Epidermal melanocyte (primary cell): Measurements from ENCODE around the gene APOB.
"Not testable (repeated sequence)": the region's sequence is repeated elsewhere in the genome, so short reads cannot be mapped to it uniquely, and the experiment has no call there.

Source experiments
- DNase-seq: peaks from one replicate; pipeline ENCODE4 v3.0.0; 2011; ENCODE audit warnings: low spot score; ENCODE audit not compliant: insufficient read length

APOB gene

DNA sequence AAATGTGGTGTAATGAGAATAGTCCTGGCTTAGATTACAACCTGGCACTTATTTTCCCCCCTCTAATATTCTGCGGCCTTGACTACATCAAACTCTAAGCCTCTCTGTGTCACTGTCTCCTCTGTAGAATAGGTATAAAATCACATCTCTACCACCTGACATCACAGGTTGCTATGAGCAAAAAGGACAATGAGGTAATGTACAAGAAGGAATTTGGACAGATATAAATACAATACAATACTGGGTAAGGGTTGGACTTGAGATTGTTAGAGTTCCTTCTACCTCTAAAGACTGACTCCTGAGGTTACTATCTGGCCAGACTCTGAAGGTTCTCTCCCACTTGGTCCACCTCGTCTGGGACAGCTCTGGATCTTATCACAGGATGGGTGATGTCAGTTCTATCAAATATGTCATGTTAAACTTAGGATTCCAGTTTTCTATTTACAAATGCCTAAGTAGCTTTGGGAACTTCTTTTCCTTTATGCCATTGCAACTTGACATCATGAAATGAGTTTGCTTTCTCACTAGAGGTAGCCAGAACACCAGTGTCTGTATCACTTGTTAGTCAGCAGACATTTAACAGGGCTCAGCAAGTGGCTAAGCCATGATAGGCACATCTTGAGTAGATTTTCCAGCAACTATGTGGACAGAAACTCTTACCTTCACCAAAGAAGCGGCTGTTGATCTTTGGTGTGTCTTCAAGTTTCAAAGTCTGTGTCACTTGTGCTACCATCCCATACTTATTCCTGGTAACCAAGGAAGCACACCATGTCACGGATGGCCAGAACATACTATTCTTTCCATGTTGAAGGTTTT is 9.5 kb downstream of the APOB start:
- no peak for DNase-seq

DNA sequence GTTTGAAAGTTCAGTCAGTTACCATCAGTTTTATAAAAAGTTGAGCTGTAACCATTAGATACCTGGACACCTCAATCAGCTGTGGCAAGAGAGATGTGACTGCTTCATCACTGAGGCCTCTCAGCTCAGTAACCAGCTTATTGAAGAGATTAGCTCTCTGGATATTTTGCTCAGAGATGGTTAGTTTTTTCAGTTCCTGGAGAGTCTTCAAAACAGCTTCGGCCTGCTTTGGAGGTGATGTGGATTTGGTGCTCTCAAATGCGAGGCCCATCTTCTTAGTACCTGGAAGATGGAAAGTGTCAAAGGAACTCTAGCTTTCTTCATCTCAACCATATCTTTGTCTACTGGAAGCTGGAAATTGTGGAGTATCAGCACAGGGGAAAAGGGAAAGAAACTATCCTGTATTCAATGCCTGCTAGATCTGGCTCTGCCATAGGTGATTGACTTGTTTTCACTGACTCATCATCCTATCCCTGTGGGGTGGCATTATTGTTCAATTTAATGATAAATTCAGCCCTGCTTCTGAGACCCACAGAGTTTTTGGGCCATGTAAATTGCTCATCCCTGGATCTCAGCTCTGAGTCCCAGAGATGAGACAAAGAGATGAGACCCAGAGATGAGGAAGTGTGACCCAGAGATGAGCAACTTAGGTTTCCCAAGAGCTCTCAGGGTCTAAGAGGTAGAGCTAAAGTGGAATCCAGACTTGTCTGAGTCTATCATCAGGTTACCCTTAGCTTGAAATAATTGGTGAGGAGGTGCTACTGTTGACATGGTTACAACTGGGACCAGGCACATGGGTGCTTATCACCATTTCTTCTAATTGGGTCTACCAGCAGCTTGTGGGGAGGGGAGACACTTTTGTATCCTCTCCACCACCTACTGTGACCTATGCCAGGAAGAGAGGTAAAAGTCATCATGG is 10.4 kb downstream of the APOB start:
- no peak for DNase-seq

DNA sequence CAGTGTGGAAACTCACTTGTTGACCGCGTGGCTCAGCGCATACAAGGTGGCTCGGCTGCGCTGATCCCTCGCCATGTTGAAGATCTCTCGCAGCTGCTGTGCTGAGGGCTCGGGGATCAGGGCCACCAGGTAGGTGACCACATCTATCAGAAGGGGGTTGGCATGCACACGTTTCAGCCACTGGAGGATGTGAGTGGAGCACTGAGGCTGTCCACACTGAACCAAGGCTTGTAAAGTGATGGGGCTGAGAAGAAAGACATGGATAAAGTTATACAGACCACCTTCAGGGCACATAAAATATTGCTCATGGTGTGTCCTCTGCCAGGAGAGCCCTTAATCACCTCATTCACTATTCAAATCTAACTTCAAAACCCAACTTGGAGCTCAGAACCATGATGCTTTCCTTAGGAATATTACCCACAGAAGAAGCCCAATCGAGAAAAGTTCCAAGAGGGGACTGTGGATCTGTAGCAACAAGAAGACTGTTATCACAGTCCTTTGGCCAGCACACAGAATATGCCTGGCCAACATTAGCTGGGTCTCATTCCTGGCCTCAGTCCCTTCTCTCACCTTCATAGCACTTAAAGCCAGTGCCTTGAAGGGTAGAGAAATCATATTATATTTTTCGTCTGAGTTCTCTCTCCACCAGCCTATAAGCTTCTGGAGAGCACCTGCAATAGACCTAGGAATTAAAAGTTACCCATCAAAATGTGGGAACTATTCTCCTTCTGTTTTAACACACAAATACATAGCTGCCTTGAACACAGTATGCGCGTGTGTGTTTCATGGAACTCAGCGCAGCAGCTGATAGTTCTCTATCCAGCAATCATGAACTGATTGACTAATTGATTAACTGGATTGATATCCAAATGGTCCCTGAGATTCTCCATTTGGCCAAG is 11.3 kb downstream of the APOB start:
- DNase-seq: no peak

DNA sequence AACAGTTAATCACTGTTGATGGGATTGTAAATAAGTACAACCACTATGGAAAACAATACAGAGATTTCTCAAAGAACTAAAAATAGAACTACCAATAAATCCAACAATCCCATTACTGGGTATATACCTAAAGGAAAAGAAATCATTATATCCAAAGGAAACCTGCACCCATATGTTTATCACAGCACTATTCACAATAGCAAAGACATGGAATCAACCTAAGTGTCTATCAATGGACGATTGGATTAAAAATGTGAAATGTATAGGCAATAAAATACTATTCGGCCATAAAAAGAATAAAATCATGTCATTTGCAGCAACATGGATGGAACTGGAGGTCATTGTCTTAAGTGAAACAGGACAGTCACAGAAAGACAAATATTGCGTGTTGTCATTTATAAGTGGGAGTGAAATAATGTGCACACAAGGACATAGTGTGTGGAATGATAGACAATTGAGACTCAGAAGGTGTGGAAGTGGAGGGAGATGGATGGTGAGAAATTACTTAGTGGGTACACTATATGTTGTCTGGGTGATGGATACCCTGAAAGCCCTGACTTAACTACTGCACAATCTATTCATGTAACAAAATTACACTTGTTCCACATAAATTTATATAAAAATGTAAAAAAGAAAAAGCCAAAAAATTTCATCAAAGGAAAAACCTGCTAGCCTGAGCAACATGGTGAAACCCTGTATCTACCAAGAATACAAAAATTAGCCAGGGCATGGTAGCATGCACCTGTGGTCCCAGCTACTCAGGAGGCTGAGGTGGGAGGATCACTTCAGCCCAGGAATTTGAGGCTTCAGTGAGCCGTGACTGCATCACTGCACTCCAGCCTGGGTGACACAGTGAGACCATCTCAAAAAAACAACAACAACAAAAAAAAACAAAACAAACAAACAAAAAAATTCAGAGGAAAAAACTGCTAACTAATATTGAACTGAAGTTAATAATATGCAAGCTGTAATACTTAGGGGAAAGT is 12.6 kb downstream of the APOB start:
- DNase-seq: no peak

DNA sequence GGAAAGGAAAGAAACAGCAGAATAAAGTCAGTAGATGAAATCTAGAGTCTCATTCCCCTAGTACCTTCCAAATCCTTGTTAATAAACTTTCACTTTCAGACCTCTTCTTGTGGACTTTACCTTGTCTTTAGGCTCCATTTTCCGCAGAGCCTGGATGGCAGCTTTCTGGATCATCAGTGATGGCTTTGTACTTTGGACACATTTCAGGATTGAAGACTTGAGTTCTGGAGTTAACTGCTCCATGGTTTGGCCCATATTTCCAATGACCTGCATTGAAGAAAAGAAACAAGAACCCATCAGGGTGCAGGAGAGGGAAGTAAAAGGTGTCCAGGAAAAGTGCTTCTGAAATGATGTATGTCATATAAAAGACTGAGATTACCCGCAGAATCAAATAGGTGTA is 14.4 kb downstream of the APOB start:
- no peak for DNase-seq

DNA sequence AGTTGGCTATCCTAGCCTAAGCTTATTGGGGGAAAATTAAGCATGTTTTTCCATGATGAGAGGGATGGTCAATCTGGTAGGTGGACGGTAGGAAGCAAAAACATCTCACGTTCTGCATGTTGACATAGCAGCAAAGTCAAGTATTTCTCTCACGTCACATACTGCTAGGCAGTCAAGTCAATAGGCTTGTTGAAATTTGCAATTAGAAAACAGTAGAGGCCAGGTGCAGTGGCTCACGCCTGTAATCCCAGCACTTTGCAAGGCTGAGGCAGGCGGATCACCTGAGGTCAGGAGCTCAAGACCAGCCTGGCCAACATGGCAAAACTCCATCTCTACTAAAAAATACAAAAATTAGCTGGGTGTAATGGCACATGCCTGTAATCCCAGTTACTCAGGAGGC is 14.9 kb downstream of the APOB start:
- not testable (repeated sequence) for DNase-seq

DNA sequence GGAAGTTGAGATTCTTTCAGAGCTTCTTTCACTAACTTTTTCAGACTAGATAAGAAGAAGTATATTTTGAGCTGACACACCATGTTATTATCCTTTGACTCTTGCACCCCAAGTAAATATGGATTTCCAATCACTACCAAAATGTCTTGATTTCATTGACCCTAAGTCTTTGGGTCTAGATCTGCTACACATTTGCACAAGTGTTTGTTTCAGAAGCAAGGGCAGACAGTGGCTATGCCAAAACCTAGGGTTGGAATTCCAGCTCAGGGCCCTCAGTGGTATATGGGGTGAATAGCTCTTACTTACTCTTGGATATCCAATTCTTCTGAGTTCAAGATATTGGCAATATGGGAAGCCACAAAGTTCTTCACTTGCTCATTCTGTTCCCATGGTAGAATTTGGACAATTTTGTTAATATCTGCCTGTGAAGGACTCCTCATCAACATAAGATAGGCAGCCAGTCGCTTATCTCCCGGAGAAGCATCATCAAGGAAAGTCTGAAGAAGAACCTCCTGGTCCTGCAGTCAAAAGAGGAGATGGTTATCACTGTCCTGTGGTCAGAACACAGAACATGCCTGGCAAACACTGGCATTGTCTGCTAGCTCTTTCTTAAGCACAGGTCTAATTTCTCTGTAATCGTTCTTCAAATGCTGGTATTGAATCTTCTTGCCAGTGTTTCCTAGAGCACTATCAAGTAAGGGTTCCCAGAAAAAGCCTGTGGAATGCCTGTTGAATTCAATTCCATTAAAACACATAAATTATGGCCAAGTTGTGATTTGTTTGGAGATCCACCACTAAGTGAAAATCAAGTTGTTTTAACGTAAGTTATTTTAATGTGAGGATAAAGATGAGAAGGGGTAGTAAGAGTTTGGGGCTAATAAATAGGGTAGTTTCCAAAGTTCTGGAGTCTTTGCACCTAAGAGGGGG is 15.6 kb downstream of the APOB start:
- DNase-seq: no peak

DNA sequence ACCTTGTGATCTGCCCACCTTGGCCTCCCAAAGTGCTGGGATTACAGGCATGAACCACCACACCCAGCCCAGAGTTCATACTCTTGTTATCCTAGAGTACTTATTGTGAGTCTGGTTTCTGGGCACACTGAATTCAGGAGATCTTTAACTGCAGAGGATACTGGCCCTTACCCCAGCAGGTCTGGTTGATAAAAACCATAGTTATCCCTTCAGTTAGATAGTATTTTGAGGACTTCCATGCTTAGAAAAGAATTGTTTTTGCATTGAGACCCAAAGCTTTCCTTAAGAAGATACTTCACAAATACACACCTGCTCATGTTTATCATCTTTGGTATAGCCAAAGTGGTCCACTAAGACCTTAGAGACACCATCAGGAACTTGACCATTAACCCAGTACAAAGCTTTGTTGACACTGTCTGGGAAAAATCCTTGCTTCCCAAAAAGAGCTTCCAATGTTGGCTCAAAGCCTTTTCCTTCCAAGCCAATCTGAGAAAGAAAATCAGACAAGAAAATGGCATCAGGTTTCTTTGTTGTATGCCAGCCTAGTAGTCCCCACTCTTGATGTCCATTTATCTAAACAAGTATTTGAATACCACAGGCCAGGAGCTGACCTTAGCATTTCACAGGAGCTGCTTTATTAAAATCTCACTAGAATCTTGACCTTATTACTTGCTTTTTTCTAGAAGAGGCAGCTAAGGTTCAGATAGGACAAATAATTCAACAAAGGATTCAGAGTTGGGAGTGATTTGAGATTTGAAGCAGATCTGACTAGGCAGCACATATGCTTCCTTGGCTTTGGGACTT is 17.2 kb downstream of the APOB start:
- DNase-seq: no peak

DNA sequence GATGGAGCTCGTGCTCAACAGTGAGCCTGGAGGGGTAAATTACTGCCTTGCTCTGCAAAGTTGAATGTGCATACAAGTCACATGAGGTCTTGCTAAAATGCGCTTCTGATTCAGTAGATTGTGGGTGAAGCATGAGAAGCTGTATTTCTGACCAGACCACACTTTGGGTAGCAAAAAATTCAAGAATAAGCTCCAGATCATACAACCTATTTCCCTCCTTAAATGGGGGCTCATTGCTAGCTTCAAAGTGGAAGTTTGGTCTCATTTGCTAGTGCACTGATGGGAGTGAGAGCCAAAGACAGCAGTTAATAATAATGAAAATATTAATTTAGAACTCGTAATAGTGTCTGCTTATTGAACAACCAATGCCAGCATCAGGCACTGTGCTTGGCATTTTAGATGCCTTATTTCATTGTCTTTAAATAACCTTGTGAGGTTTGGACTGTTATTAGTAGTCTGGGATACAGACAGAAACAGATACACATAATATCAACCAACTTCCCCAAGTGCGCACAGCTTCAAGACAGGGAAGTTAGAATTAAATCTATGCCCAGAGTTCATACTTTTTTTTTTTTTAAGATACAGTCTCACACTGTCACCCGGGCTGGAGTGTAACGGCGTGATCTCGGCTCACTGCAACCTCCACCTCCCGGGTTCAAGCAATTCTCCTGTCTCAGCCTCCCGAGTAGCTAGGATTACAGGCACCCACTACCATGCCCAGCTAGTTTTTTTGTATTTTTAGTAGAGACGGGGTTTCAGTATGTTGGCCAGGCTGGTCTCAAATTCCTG is 18.0 kb downstream of the APOB start:
- DNase-seq: no peak

DNA sequence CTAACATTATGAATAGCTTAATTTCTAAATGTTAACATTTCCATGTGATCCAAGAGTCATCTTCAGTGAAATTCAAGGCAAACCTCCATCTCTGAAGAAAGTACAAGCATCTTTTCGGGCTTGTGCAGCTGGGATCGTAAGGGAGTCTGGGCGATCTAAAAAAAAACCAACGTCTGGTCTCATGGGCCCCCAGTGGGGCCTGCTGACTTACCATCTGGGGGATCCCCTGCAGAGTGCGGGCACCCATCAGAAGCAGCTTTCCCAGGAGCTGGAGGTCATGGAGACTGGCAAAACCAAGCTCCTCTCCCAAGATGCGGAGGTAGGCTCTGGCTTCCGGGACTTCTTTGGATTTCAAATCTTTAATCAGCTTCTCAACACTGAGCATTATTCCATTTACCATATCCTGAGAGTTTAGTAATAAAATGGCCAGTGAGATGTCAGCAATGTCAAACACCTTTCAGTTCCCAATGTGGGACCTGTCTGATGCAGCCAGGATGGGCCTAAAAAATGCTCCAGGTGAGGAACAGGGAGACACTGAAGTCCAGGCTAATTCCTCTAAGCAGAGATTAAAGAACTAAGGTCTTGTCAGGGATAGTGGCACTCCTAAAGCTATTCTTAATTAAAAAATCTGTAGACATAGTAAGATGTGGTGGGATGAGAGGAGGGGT is 19.0 kb downstream of the APOB start:
- no peak for DNase-seq

DNA sequence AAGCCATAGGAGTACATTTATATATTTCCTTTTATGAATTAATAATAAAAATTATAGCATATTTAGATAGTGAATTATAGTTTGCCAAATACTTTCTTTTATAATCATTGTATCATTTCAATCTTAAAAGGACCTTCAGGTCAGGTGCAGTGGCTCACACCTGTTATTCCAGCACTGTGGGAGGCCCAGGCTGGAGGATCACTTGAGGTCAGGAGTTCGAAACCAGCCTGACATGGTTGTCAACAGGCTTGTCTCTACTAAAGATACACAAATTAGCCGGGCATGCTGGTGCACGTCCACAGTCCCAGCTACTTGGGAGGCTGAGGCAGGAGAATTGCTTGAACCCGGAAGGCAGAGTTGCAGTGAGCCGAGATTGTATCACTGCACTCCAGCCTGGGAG is 19.7 kb downstream of the APOB start:
- DNase-seq: no peak

DNA sequence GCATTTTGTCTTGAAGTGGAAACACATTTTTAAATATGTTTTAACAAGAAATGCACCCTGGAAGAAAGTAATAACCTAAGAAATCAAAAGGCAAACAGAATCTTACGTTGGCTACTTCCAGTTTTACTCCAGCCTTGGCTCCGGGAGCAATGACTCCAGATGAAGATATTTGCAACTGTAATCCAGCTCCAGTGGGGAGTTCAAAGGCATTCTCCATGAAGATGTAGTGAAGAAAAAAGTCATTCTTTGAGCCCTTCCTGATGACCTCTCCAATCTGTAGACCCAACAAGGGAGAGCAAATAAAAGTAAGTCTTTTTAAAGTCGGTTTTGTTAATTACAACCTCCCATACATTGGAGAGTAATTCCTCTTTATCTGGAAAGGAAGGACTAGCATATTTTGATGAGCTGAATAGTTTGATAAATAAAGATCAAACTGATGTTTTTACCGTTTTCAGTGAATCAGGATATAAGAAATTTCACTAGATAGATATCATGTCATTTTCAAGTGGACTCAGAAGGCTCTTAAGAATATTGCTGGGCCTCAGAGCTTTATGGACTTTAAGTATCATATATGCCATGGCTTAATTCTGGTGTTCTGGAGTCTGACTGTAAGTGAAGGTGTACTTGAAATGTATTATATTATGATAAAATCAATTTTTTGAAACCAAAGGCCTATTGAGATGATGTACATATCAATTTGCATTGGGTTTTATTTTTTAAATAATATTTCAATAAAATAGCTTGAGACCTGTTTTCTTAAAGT is 20.3 kb downstream of the APOB start:
- DNase-seq: no peak

DNA sequence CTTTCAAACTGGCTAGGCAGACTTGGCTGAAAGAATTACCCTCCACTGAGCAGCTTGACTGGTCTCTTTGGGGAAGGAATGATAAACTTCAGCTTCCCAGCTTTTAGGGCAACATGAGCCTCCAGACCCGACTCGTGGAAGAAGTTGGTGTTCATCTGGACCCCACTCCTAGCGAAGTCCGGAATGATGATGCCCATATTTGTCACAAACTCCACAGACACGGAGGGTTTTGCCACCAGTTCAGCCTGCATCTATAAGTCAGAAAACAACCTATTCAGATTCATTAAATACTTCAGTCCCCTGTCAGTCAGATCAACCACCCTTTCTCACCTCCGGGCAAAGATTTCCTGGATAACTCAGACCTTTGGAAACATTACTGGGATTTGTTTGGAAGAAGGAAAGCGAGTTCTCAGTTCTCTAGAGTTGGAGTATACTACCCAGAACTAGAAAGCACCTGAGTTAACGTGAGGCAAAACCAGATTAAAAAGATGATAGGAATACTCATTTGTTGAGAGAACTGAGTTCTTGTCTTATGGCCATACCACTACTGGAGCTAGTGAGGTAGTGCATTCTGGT is 21.0 kb downstream of the APOB start:
- no peak for DNase-seq

DNA sequence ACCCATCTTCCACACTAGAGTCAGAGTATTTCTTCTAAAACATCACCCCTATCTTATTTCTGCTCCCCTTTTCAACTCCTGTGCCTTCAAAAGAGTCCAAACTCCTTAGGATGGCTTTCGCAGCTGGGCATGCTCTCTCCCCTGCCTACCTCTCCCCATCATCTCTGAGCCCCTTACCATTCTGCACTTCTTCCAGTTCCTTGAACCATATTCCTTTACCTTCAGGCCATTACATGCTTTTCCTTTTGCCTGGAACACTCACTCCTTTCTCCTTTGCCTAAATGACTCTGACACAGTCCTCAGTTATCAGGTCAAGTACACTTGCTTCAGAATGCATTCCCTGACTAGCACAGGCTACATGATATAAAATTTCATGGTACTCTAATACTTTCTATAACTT is 22.4 kb downstream of the APOB start:
- no peak for DNase-seq

DNA sequence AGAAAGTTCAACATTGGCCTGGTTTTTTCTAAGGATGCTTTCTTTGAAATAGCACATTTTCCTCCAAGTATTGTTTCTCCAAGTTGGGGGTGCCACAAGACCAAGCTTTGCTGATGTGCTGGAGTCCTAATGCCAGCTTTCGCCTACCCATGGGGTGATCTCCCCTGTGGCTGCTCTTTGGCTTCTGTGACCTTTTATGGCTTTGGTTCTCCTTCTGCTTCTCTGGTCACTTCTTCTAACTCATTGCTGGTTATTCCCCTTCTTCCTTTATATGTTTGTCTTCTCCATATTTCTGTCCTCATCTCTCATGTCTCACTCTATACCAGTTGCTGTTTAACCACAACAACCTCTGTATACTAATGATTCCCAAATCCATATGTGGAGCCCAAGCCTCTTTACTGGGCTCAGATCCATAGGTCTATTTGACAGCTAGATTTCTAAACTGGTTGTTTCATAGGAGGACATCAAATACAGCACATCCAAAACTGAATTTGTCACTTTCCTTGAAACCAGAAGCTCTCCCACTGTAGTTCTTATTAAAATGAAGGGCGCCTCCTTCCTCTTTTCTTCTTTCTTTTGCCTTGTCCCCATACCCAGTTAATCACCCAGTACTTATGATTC is 23.1 kb downstream of the APOB start:
- DNase-seq: no peak
